GM12865 (cell line): ENCODE data around the gene ATRNL1.

Experiments used
- DNase-seq: peaks from one replicate; pipeline ENCODE4 v3.0.0; 2010; ENCODE audit warnings: low read depth
- H3K4me3 ChIP-seq: 2 replicates; pipeline ENCODE4 v1.5.1; 2011; ENCODE audit warnings: mild to moderate bottlenecking, low read depth, low read length, control low read depth
- TF ChIP-seq, protein P1 (sequence below): IDR thresholded peaks from 2 replicates; pipeline ENCODE4 v1.5.1; 2011; ENCODE audit warnings: low read length, control low read depth, low read depth, inconsistent platforms; ENCODE audit not compliant: insufficient read depth; ENCODE audit errors: missing control alignments

ATRNL1 gene

DNA sequence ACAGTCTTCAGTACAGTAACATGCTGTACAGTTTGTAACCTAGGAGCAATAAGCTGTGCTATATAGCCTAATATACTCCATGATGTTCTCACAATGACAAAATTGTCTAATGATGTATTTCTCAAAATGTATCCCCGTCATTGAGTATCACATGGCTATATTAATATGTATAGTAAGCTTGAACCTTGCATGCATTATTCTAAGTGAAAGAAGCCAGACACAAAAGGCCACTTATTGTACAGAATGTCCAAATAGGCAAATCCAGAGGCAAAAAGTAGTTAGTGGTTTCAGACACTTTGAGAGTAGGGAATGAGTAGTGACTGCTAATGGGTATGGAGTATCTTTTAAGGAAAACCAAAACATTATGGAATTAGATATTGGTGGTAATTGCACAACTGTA is 545.1 kb downstream of the ATRNL1 start:
- TF ChIP-seq, protein P1, sequence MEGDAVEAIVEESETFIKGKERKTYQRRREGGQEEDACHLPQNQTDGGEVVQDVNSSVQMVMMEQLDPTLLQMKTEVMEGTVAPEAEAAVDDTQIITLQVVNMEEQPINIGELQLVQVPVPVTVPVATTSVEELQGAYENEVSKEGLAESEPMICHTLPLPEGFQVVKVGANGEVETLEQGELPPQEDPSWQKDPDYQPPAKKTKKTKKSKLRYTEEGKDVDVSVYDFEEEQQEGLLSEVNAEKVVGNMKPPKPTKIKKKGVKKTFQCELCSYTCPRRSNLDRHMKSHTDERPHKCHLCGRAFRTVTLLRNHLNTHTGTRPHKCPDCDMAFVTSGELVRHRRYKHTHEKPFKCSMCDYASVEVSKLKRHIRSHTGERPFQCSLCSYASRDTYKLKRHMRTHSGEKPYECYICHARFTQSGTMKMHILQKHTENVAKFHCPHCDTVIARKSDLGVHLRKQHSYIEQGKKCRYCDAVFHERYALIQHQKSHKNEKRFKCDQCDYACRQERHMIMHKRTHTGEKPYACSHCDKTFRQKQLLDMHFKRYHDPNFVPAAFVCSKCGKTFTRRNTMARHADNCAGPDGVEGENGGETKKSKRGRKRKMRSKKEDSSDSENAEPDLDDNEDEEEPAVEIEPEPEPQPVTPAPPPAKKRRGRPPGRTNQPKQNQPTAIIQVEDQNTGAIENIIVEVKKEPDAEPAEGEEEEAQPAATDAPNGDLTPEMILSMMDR: no peak
- H3K4me3 ChIP-seq: no peak overlapping the region

DNA sequence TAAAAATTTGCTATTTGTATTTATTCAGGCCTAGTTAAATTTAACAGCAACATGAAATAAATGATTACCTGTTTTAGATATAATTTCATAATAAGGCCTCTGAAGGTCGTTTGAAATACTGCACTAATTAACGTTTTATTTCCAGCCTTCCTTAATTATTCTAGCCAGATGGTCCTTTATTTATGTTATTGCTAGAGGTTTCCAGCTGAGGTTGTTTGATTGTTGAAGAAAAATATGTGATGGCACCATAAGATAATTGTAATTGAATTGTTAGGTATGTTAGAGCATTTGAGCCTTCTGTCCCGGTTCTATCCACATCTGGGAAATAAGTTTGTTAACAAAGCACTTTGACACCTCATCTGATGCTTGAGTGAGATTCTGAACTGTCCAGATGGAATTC is 556.1 kb downstream of the ATRNL1 start:
- no peak overlapping the region for H3K4me3 ChIP-seq
- TF ChIP-seq, protein P1: no peak
- DNase-seq: no peak

More for the DNA sequence above, 545.1 kb downstream of the ATRNL1 start:
- DNase-seq: no peak

DNA sequence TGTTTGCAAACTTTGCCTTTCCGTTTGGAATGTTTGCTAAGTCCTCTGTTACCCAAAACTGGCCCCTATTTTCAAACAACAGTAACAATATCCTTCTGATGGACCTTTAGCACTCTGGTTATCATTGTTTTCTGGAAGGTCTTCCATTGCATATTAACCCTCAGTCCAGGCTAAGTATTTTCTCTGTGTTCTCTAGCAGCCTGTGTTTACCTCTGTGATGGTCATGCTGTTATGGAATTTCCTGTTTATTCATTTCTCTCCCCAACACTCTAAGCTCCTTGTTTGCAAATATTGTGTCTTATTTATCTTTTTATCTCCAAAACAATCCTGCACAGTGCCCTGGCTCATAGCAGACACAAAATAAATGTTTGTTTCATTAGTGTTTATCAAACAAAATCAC is 560.3 kb downstream of the ATRNL1 start:
- no peak for DNase-seq
- H3K4me3 ChIP-seq: no peak overlapping the region
- TF ChIP-seq, protein P1: no peak

DNA sequence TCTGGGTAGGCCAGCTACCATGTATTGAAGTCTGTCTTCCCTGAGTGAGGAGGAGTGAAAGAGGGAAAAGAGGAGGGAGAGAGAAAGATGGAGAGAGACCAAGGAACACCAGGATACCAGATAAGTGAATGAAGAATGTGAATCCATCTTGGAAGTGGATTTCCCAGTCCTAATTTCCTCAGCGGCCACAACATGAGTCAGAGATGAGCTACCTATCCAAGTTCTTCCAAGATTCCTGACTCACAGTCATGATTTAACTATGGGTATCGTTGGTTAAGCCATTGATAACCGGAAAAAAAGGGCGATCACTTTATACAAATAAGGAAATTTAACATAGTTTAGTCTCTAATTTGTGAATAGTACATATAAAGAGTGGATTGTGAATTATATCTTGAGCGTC is 561.8 kb downstream of the ATRNL1 start:
- DNase-seq: no peak
- TF ChIP-seq, protein P1: no peak
- no peak overlapping the region for H3K4me3 ChIP-seq

DNA sequence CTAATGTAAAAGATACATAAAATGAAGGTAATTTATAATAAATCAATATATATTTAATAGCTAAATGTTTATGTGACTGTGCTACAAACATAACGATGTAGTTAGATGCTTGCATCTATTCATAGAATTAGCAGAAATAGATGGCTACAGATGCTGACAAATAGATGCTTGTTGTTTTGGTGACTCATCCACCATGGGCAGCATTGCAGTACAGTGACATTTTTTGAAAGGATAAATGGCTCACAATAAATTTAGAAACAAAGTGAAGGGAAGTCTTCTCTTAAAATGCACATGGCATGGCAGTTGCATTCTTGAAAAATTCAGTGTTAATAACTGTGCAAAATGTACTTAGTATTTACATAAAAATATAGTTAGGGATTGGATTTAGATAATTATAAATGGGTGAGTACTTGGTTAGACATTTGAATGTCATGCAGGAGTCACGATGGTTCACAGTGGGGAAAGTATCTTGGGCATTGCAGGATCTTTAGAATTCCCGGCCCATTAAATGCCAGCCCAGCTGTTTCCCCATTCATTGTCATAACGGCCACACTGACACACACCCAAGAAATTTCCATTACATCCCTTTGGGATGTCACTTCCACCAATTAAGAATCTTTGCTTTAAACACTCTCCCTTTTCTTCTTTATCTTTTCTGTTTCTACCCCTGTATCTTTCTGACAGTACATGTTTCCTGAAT is 564.1 kb downstream of the ATRNL1 start:
- no peak for DNase-seq
- H3K4me3 ChIP-seq: no peak overlapping the region
- TF ChIP-seq, protein P1: no peak

DNA sequence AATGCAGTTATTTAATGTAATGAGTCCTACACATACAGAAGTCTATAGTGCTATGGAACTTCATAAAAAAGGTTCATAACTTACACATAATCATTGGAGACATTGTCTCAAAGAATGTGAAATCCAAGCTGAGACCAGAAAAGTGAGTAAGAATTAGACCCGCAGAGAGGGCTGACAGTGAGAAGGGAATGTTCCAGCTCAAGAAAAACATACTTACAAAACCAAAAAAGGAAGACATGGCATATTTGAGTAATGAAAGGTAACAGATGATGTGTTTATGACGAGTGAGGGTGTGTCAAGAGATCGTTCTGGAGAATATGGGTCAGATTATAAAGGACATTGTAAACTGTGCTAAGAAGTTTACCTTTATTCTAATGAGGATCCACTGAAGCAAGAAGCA is 566.5 kb downstream of the ATRNL1 start:
- TF ChIP-seq, protein P1: no peak
- no peak for DNase-seq
- no peak overlapping the region for H3K4me3 ChIP-seq

DNA sequence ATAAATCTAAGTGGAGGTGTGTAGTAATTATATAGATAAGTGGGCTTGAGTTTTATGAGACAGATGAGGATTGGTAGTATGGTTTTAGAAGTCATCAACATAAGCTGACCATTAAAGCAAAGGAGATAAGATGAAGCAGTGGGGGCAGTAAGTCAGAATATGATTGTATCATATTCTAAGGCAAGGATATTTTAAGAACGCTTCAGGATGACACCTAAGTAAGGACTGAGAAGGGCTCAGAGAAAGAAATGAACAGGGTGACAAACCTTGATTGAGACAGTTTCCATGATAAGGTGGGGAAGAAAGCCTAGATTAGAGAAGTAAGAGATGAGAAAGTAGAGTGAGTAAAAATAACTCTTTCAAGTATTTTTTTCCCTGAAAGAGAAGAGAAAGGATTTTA is 567.2 kb downstream of the ATRNL1 start:
- TF ChIP-seq, protein P1: no peak
- no peak overlapping the region for H3K4me3 ChIP-seq
- DNase-seq: no peak
